GM12891 (cell line): ENCODE measurements around the gene PPP1CA.

Experiments
- POLR2A ChIP-seq: IDR thresholded peaks from 2 replicates; pipeline ENCODE4 v1.6.1; 2011; ENCODE audit warnings: low read depth, low read length, control low read depth
- POLR2AphosphoS5 ChIP-seq: IDR thresholded peaks from 2 replicates; pipeline ENCODE4 v1.6.1; 2011; ENCODE audit warnings: low read depth, low read length, control low read depth
- SPI1 ChIP-seq: IDR thresholded peaks from 2 replicates; pipeline ENCODE4 v1.6.1; 2011; ENCODE audit warnings: low read depth, low read length, control low read depth
- TAF1 ChIP-seq: IDR thresholded peaks from 2 replicates; pipeline ENCODE4 v1.6.1; 2011; ENCODE audit warnings: low read depth, low read length, control low read depth

DNA sequence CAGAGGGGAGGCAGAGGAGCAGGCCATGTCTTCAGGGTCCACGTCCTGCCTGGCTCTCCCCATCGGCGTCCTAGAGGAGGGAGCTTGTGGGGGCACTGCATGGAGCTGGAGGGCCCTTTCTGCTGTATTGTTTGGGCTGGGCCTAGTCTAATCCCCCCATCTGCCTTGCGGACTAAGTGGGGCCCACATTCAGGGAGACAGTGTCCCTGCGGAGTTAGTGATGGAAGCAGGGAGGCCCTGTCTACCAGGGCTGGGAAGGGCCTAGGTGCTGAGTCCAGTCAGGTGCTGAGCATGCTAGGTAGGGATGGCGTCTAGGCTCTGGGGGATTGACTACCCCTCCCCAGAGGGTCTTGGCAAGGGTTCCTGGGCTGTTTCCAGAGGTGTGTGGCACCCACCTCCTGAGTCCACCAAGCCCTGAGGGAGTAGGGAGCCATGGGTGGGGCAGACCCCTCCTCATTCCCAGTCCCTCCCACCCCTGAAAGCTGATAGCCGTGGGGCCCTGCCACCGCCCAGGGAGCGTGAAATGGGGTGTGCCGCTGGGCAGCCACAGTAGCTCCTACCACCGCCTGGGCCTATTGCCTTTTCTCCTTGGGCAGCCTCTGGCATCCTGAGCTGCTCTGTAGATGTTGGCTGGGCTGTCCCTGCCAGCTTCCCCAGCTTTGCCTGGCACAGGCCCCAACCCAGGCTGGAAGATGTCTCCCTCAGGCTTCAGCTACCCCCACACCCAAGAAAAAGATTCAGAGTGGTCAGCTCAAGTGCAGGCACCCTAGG, 46.5 kb downstream of the PPP1CA start:
- no peak for TF ChIP-seq POLR2A
- no peak for TF ChIP-seq TAF1
- TF ChIP-seq POLR2AphosphoS5: no peak
- TF ChIP-seq SPI1: no peak
